HG03159 (cell line): ENCODE measurements around the gene NAV3.

ENCODE experiments used
- ATAC-seq: cut with Tn5 transposase; IDR thresholded peaks from one replicate; pipeline ENCODE4 v1.9.1; 2021; ENCODE audit warnings: mild to moderate bottlenecking, moderate library complexity; ENCODE audit not compliant: unreplicated experiment

The NAV3 gene

DNA sequence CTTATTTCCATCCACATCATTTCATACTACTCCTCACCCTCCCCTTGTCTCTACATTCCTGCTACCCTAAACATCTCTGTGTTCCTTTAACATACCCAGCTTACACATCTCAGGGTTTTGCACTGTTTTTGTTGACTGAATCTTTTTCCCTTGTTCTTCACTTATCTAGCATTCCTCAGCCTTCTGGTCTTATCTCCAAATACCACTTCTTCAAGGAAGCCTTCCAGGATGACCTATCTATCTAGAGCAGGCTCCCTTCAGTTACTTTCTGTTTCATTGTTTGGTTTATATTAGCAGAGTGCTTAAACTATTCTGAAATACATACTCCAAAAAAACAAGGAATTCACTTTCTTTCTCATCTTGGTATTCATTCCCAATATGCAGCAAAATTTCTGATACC, 353.1 kb downstream of the NAV3 start:
- no peak for ATAC-seq

DNA sequence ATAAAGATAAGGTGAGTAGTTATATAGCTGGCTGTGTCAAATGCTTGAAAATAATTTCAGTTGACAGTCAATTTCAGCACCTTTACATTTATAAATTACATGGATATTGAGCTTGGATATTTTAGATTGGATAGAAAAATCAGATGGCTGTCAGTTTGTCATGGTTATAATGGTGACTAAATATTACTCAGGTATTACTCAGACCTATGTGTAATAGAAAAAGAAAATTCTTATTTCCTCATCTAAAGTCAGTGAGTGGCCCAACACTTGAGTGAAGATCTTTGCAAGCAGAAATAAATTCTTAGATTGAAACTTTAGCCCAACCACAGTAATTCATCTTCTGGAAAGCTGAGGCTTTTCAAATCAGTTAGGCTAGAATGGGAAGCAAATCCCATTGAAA, 354.4 kb downstream of the NAV3 start:
- ATAC-seq = no peak

DNA sequence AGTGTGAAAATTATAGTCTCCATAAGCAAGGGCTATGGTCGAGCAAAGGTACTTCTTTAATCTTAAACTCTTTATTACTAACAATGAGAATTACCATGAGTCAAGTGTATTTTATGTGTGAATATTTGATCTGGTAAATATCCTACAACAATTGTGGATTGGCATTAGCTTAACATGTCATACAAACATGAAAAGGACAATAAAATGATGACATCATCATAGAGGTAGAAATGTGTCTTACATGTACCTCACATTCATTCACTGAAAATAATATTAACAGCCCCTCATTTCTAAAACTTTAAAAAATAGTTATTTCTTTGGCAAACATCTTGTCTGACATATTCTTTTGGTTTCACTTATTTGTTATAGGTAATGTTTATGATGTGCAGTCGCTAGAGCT, 355.0 kb downstream of the NAV3 start:
- ATAC-seq = no peak

DNA sequence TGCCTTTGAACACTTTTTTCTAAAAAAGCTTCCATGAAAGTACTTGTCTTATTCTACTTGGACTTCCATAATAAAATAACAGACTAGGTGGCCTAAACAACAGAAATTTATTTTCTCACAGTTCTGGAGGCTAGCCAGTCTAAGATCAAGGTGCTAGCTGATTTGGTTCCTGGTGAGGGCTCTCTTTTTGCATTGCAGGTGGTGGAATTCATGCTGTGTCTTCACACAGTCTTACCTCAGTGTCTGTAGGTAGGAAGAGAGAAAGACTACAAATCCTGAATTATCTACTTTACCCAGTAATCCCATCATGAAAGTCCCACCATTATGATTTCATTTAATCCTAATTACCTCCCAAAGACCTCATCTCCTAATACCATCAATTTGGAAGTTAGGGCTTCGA, 356.0 kb downstream of the NAV3 start:
- ATAC-seq = no peak

DNA sequence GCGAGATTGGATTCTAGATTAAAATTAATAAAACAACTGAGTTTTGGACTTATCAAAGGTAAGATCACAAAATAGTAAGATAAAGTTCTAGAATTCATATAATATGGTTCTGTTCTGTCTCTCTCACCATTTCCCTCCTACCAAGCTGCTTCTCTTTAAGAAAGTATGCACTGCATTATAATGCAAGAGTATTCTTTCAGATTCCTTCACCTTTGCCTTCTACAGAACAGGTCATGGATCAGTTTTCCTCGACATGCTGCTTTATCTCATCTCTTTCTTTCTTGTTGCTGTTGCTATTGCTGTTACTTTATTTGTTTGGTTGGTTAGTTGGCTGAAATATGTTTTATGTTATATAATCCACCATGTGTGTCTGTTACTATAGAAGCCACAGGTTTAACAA, 357.0 kb downstream of the NAV3 start:
- ATAC-seq = no peak

DNA sequence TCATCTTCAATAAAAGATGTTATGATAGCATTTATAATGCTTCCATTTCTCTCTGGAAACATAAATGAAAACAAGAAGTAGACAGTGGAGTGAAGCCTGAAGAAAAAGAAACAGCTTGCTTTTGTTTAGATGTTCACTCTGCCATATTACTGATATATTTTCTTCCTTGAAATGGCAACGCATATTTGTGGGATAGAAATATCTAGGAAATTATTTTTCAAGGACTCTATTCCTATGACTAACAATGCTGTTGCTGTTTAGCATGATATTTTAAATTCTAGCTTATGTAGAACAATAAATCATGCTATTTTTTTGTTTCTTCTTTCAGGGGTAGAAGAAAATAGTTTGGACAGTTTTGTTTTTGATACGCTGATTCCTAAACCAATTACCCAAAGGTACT, 359.0 kb downstream of the NAV3 start:
- no peak for ATAC-seq

DNA sequence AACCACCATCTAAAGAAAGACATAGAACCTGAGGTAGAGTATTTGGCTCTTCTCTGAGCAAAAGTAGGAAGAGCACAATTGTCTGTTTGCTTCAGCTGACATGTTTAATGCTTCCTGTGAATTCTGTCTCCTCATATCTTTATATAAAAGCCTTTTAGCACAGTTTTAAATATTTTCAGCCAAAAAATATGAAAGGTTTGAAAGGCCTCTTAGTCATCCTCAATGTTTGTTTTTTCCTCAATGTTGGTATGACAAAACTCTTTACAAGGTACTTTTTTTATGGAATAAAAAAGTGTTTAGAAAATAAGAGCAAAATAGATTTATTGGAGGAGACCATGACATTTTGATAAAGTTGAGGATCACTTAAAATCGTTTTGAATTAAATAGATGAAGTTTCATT, 360.9 kb downstream of the NAV3 start:
- no peak for ATAC-seq

DNA sequence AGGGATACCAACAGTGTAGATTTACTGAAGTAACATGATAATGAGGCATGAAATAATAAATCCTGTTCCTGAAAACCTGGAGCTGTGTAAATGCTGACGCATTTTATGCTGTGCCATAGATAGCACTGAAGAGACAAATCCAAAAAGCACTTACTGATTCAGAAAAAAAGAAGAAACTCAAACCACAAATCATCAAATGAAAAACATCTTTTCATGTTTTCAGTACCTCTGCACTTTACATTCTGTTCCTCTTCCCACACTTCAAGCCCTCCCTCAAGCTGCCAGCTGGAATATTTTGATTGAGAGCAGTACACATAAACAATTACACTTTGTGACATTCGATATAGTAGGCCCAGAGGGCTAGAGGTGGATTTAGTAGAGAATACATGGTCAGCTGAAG, 362.3 kb downstream of the NAV3 start:
- no peak for ATAC-seq

DNA sequence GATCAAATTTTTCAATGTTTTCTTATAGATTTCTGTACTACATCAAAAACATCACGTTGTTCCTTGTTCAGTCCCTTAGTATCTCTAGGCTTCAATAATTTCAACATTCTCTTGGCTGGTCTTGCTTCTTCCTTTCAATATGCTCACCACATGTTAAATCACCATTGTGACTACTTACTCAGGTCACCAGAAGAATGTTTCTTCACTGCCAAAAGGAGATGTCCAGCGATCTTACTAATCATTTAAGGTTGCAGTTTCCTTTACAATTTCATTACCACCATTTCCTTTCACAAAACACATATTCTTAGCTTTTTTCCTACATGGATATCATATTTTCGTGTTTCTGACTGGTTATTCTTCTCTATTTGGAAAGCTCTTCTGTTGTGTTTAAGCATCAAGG, 363.8 kb downstream of the NAV3 start:
- ATAC-seq = no peak

DNA sequence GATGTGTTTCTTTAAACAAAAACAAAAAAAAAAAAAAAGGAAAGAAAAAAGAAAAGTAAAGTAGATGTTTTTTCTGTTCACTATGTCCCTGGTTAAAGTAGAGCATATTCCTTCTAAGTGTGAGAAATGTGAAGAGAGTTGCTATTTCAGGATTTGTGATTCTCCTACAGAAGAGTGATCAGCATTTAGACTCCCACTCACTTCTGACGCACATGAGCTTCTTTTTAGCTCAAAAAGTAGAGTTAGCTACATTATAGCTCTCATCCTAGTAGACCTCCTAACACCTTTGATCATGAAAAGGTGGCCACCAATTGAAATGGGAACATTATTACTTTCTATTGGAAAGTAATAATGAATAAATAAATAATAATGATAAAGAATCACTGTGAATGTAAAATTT, 368.2 kb downstream of the NAV3 start:
- no peak for ATAC-seq

DNA sequence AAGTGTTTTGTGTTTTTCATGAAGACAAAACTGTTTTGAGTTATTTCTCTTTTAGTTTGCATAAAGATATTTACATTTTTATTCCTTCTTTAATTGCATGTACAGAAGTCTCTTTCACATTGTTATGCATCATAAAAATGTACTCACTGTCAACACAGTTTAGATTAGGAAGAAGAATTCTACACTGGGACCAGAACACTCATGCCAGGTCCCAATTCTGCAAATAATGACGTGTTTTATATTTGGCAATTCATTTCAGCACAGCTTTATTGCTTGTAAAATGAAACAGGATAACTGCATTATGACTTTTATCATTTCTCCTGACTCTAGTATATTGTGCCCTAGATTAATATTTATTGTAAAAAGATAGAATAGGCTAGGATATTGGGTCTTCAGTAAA, 369.2 kb downstream of the NAV3 start:
- ATAC-seq = no peak

DNA sequence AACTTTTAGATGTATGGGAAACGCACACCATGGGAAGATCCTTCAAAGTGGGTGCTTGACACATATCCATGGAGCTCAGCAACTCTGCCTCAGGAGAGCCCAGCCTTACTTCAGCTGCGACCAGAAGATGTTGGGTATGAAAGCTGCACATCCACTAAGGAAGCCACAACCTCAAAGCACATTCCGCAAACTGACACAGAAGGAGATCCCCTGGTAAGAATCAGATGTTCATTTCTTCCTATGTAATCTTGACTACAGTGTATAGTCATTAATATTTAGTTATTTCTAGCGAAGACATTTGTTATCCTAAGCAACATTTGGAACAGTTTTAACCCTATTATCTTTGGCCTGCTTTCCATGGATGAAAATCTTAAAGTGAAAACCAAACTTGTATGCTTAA, 374.2 kb downstream of the NAV3 start:
- no peak for ATAC-seq

DNA sequence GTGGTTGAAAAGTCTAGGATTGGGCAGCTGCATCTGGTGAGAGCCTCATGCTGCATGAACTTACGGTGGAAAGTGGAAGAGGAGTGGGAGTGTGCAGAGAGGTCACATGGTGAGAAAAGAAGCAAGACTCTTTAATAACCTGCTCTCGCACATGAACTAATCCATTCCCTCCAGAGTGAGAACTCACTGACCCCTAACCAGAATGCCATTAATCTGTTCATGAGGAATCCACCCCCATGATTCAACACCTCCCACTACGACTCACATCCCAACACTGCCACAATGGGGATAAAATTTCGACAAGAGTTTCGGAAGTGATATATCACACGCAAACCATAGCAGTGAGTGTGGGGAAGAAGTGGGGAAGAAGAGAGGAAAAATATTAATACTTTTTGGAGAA, 377.4 kb downstream of the NAV3 start:
- no peak for ATAC-seq

DNA sequence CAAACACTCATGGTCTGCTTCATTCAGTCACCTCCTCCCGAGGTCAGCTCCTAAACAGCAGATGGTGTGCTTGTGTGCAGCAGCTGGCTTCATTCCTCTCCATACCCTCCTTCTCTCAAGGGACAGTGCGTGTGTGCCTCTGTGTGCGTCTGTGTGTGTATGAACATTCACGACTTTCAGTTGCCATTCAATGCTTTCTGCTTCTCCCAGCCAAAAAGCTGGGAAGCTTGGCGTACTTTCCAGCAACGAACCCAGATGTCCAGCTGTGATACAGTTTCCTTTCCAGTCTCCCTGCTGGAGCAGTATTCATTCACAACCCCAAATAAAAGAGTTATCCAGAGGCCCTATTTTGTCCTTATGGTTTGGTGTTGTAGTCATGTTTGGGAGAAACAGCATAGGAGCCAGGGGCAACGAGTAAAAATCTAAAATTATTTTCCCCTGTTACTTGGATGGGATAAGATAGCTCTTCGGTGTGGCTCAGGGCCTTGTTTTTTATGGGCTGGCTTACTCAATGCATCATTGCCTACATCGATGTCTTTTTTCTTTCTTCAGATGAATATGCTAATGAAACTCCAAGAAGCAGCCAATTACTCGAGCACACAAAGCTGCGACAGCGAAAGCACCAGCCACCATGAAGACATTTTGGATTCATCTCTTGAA, 379.3 kb downstream of the NAV3 start:
- ATAC-seq = no peak

DNA sequence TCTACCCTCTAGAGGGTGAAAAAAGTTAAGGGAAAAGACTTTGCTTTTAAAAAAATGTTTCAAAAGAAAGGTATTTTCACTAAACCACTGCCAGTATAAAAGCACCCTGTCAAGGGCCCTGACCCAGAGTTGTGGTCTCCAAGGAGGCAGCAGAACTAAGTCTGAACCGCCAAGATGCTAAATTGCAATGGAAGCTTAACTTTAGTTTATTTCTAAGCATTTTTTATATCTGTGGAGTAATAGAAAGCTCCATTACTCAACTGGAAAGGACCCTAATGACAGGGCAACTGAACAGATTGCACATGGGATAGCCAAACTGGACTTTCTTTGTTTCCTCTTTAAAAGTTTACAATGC, 379.8 kb downstream of the NAV3 start:
- ATAC-seq = no peak

DNA sequence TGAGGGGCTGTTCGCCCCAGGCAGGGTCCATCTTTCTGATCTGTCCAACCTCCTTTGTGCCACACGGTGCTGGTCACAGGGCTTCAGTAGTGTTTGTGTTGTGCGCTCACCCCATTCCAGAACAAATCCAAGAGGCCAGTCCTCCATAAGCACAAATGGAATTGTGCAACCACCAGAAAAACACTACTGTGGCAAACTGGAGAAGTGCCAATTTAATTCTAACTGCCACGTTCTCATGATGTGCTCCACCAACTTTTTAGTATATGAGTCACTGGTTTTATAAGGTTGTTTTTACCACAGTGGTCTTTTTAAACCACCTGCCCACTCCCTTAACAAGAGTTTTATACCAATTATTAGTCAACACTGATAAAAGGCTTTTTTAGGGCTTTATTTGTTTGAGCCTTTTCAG, 380.2 kb downstream of the NAV3 start:
- ATAC-seq = no peak

DNA sequence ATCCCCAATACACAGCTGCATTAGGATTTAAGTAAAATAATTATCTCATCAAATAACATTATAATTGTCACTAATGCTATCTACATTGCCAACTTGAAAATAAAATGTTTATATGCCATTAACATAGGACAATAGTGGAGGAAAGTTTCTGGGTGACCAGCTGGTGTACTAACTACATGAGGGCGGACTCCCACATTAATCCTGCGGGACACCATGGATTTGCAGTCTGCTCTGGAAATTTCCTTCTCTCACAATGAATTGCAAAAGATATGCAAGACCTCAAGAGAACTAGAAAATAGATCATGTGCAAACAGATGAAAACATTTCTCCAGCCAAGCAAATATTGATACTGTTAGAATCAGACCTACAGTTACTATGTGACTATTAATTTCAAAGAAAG, 390.1 kb downstream of the NAV3 start:
- no peak for ATAC-seq

DNA sequence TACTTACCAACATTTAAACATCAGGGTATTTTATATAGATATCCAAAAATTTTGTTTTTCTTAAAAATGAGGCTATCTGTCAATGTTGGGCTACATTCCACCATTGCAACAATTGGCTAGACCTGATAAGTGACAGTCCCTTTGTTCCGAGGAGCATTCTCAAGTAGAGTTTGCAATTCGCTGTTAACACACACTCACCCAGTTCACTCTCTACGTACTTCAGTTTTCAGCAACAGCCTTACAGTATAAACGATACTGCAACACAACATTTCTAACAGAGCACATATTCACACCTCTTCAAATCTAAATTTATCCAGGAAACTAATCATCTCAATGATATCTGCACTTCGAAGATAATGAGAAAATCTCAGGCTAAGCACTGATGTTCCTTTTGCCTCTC, 393.5 kb downstream of the NAV3 start:
- no peak for ATAC-seq

DNA sequence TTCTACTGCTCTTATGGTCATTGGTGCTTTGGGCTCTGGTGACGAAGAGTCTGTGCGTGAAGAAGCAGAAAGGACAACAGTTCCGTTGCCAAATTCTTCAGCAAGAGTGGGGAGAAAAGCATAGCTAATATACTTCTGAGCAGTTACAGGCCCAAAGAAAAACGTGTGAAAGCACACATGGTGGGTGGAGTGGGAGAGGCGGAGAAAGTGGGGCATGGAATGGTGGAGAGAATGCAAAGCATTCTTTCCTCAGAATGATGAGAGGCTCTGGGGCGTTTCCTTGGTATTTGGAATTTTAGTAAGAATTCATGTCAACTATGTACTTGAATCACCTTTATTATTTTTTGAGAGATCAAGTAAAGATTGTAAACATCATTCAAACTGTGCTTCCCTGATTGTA, 396.1 kb downstream of the NAV3 start:
- ATAC-seq = no peak

DNA sequence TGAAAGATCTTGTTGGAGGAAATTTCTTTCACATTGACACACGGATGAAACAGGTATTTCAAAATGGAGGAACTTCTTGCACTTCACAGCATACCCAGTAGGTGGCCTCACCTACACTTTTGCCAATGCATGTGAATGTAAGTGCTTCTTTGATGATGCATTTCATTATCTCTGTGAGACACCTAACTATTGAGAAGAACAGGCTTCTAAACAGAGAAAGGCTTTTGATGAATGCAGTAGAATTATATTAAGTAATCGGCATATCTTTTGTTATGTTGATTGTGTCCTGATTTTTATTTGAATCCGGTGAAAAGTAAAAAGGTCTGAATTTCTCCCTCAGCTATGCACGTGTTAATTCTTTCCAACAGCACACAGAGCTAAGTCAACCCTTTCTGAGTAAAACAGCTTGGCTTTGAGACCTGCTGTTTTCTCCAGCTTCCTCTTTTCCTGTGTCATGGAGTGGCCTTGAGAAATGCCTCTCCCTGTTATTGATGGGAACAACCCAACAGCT, 399.0 kb downstream of the NAV3 start:
- ATAC-seq = peak; percentile 95

DNA sequence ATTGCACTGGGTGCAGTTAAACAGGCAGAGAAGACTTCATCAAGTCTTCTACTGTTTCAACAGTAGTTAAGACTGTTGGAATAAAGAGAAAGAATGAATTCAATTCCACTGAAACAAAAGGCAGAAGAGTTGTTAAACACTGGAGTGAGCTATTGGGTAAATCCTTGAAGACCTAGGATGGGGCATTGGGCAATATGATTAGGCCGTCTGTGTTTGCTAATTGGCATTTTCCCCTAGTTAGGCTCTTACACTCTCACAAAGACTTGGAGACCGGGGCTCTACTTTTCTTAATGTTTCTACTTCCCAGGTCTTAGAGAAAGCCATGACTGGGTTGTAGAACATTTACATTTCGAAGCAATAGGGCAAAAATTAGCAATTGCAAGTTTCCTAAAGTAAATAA, 402.1 kb downstream of the NAV3 start:
- no peak for ATAC-seq

DNA sequence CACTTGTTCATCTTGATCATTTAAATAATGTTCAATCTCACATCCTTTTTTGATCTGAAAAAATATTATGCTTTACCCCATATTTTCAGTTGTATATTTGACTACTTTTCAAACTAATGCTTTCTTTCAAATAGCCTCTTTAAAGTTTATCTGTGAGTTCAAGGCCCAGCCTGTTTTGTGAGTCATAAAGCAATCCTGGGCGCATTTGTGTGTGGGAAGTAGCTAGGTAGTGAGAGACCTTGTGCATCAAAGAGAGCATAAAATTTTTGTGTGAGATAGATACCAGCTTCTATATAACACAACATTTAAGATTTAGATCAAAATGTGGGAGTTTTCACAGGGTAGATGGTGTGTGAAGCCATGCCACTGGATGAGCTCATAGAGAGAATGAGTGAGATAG, 405.6 kb downstream of the NAV3 start:
- no peak for ATAC-seq

DNA sequence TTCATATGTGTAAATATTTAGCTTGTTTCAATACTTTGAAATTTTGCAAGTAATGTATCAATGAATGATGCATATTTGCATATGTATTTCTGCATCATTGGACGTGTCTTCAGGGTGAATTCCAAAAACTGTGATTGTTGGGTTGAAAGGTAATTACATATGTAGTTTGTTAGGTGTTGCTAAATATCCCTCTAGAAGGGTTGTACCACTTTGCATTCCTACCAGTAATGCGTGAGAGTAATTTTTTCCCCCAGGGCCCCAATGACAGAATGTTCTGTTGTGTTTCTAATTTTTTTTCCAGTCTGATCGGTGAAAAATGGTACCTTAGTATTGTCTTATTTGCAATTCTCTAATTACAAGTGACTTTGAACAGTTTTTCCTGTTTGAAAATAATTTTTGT, 408.9 kb downstream of the NAV3 start:
- no peak for ATAC-seq

DNA sequence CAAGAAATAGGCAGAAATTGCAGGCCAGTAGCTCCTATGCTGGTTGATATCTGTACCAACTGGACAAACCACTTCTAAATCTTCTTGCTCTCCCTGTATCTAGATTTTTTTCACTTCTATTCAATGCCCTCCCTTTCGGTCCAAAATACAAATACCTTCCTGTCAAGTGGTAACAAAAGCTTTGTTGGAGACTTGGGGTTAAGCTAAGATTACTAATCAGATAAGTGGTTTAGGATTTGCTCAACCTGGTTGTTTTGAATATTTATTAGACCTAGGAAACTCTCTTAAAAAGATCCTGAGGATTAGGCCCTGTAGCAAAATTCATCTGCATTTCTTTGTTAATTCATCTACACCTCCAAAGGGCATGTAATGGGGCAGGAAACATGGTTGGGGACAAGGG, 410.1 kb downstream of the NAV3 start:
- no peak for ATAC-seq
